Stimulated activated CD4-positive, alpha-beta T cell treated with anti-CD3 and anti-CD28 coated beads, Interleukin-4, amount 100 ng/mL, for 1 hour (primary cell): ENCODE results near the gene ROR1.
"Not testable (repeated sequence)": the region's sequence is repeated elsewhere in the genome, so short reads cannot be mapped to it uniquely, and the experiment has no call there.

Experiments
- DNase-seq: peaks from one replicate; pipeline ENCODE4 v3.0.0-alpha.2; 2020

ROR1 gene

GRCh38 chr1:63826246-63826861 lies 52.5 kb downstream of the ROR1 start:
- DNase-seq: not testable (repeated sequence)

GRCh38 chr1:63827411-63828321 lies 53.8 kb downstream of the ROR1 start:
- no peak for DNase-seq

GRCh38 chr1:63828322-63829044 lies 54.7 kb downstream of the ROR1 start:
- DNase-seq: no peak

GRCh38 chr1:63829349-63830327 lies 55.8 kb downstream of the ROR1 start:
- DNase-seq: no peak

GRCh38 chr1:63831409-63831808 lies 57.6 kb downstream of the ROR1 start:
- no peak for DNase-seq

- DNase-seq: no peak
Measured at GRCh38 chr1:63833363-63834119, 59.7 kb downstream of the ROR1 start.

GRCh38 chr1:63835128-63835527 lies 61.3 kb downstream of the ROR1 start:
- no peak for DNase-seq

GRCh38 chr1:63836374-63836773 lies 62.6 kb downstream of the ROR1 start:
- no peak for DNase-seq

GRCh38 chr1:63836830-63837229 lies 63.0 kb downstream of the ROR1 start:
- DNase-seq: no peak

- DNase-seq: no peak
Measured at GRCh38 chr1:63843010-63843409, 69.2 kb downstream of the ROR1 start.

GRCh38 chr1:63843884-63844283 lies 70.1 kb downstream of the ROR1 start:
- no peak for DNase-seq

- DNase-seq: no peak
Measured at GRCh38 chr1:63845346-63845745, 71.5 kb downstream of the ROR1 start.

GRCh38 chr1:63847308-63847910 lies 73.6 kb downstream of the ROR1 start:
- no peak for DNase-seq

GRCh38 chr1:63848733-63849132 lies 74.9 kb downstream of the ROR1 start:
- DNase-seq: no peak

GRCh38 chr1:63849149-63849548 lies 75.3 kb downstream of the ROR1 start:
- DNase-seq: no peak

- no peak for DNase-seq
Measured at GRCh38 chr1:63854091-63854490, 80.3 kb downstream of the ROR1 start.

GRCh38 chr1:63855942-63856341 lies 82.1 kb downstream of the ROR1 start:
- no peak for DNase-seq

GRCh38 chr1:63856924-63857323 lies 83.1 kb downstream of the ROR1 start:
- no peak for DNase-seq

GRCh38 chr1:63857478-63857877 lies 83.7 kb downstream of the ROR1 start:
- DNase-seq: no peak

- no peak for DNase-seq
Measured at GRCh38 chr1:63858153-63858552, 84.3 kb downstream of the ROR1 start.
